ENCODE results near the gene GSDME. TPM values are rescaled to one million over a fixed set of nuclear protein-coding genes. Genes with fewer than 3 reads are reported as not detected.

Gene GSDME
- 15.1 TPM for polyA plus RNA-seq (2013, experiment 1 of 2)
- polyA plus RNA-seq (2013, experiment 2 of 2), result 15.8 TPM

DNA sequence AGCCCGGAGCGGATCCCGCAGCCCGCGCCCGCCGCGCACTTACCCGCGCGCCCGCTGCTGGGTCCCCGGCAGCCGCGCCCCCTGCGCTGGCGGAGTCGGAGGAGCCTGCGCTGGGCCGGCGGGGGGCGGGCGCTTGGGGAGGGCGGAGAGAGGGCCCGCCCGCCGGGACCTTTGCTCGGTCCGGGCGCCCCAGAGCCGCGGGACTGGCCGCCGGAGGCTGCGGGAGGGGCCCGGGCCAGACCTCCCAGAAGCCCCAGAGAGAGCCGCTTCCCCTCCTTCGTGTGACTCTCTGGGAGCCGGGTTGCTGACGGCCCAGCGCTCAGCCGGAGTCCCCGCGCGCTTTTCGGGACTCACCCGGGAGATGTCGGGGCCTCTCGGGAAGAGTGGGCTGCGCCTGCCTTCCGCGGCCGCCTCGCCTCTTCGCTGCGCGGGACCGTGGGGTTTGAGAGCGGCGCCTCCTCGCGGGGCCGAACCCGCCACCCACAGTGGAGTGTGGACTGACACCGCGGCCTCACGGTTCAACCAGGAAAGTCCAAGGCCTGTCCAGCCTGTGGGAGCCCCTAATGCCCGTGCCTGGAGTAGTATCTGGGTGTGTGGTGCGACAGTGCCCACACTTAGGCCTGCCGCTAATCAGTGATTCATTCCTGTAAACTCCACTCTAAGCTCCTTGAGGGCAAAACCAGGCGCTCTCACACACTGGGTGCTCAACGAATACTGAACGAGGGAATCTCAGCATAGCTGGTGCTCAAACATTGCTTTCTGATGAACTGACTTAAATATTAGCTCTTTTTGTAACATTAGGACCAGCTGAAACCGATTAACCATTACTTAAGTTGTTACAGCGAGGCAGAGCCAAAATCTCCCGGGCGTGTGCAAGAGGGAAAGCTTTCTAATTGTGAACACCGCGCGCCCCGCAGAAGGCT, at the start of gene GSDME:
TSS of gene GSDME (minus strand) at position 112 of the 923 bp plus-strand sequence. CDS start 7,690 bp downstream, outside the sequence.
- WGBS, 2 donors (ENCODE audit: extremely low coverage in 2 of 2, insufficient read length in 2 of 2, insufficient replicate concordance in 1 of 2), result no CpG with 5 or more reads among the region's 81 CpGs
- no peaks in the 10 kb centered on the region for H3K9me3 ChIP-seq (replicated peaks in 1 of 2; ENCODE audit: control insufficient read depth in 2 of 2, insufficient read depth in 1 of 2, low read depth in 1 of 2, low read length in 2 of 2)

GRCh38 chr7:24802300-24802699, 45.0 kb upstream of the GSDME start:
- Histone ChIP-seq H3K4ac (ENCODE audit: low read length) (no peak overlapping the region), H3K4me2 (ENCODE audit: insufficient read depth, low read length, poor library complexity, severe bottlenecking) (no peak overlapping the region), H4K8ac (ENCODE audit: low read depth, low read length) (no peak overlapping the region), H3K18ac (ENCODE audit: low read length) (no peak overlapping the region), H3K27ac (replicated peaks; ENCODE audit: low read length) (no peak overlapping the region), H3K36me3 (replicated peaks in 1 of 2; ENCODE audit: control insufficient read depth in 2 of 2, insufficient read depth in 2 of 2, low read length in 2 of 2) (peaks cover 2 to 76% of the 10 kb centered on the region in 2 donors), H2AFZ (ENCODE audit: low read length) (no peak overlapping the region), H3K23ac (ENCODE audit: low read depth, low read length, poor library complexity) (no peak overlapping the region), H2BK120ac (ENCODE audit: low read depth, low read length) (no peak overlapping the region), H4K91ac (ENCODE audit: low read depth, low read length, poor library complexity) (no peak overlapping the region), H3K9ac (ENCODE audit: low read depth, low read length, poor library complexity) (no peak overlapping the region), H2AK5ac (ENCODE audit: low read depth, low read length) (no peak overlapping the region), H3K14ac (ENCODE audit: low read length) (no peak overlapping the region), H3K79me1 (ENCODE audit: low read depth, low read length) (no peaks in the 10 kb centered on the region), H3K27me3 (ENCODE audit: control insufficient read depth in 3 of 3, insufficient read depth in 3 of 3, low read depth in 1 of 3, low read length in 3 of 3) (no peaks in the 10 kb centered on the region), H2BK5ac (ENCODE audit: low read length) (no peak overlapping the region), H2BK12ac (ENCODE audit: low read length) (no peak overlapping the region), H3K9me3 (replicated peaks in 1 of 2; ENCODE audit: control insufficient read depth in 2 of 2, insufficient read depth in 1 of 2, low read depth in 1 of 2, low read length in 2 of 2) (peaks cover 0 to 8% of the 10 kb centered on the region in 2 donors), H2BK15ac (ENCODE audit: low read length) (no peak overlapping the region), H3K4me1 (ENCODE audit: control insufficient read depth in 2 of 2, insufficient read depth in 1 of 2, low read depth in 1 of 2, low read length in 2 of 2) (peaks cover 0 to 11% of the 10 kb centered on the region in 2 donors), H3K4me3 (ENCODE audit: low read length in 2 of 2) (no peak overlapping the region)
- WGBS, 2 donors (ENCODE audit: extremely low coverage in 2 of 2, insufficient read length in 2 of 2, insufficient replicate concordance in 1 of 2), result no CpG with 5 or more reads among the region's 5 CpGs
- DNase-seq (ENCODE audit: low spot score), result no peak

More for the DNA sequence above, at the start of gene GSDME:
- Histone ChIP-seq H3K18ac (ENCODE audit: low read length) (peak within 1 kb of the TSS; percentile 94), H3K23ac (ENCODE audit: low read depth, low read length, poor library complexity) (peak within 1 kb of the TSS; percentile 81), H2BK120ac (ENCODE audit: low read depth, low read length) (no peak within 1 kb of the TSS), H3K4me1 (ENCODE audit: control insufficient read depth in 2 of 2, insufficient read depth in 1 of 2, low read depth in 1 of 2, low read length in 2 of 2) (peaks cover 0 to 4% of the 10 kb centered on the region in 2 donors), H4K91ac (ENCODE audit: low read depth, low read length, poor library complexity) (no peak within 1 kb of the TSS), H3K4ac (ENCODE audit: low read length) (no peak within 1 kb of the TSS), H3K27me3 (ENCODE audit: control insufficient read depth in 3 of 3, insufficient read depth in 3 of 3, low read depth in 1 of 3, low read length in 3 of 3) (peaks cover 0 to 2% (median 0%) of the 10 kb centered on the region in 3 experiments), H3K79me1 (ENCODE audit: low read depth, low read length) (no peaks in the 10 kb centered on the region), H3K27ac (replicated peaks; ENCODE audit: low read length) (peak within 1 kb of the TSS; percentile 48), H2AFZ (ENCODE audit: low read length) (peak within 1 kb of the TSS; percentile 98), H3K9ac (ENCODE audit: low read depth, low read length, poor library complexity) (peak within 1 kb of the TSS; percentile 88), H3K14ac (ENCODE audit: low read length) (no peak within 1 kb of the TSS), H3K4me3 (ENCODE audit: low read length in 2 of 2) (peak within 1 kb of the TSS; percentile 61 to 85), H3K36me3 (replicated peaks in 1 of 2; ENCODE audit: control insufficient read depth in 2 of 2, insufficient read depth in 2 of 2, low read length in 2 of 2) (no peaks in the 10 kb centered on the region), H3K4me2 (ENCODE audit: insufficient read depth, low read length, poor library complexity, severe bottlenecking) (peak within 1 kb of the TSS; percentile 78), H2BK12ac (ENCODE audit: low read length) (no peak within 1 kb of the TSS), H2AK5ac (ENCODE audit: low read depth, low read length) (no peak within 1 kb of the TSS), H2BK5ac (ENCODE audit: low read length) (no peak within 1 kb of the TSS), H4K8ac (ENCODE audit: low read depth, low read length) (peak within 1 kb of the TSS; percentile 52), H2BK15ac (ENCODE audit: low read length) (no peak within 1 kb of the TSS)
- peak; percentile 54 for DNase-seq (ENCODE audit: low spot score)

DNA sequence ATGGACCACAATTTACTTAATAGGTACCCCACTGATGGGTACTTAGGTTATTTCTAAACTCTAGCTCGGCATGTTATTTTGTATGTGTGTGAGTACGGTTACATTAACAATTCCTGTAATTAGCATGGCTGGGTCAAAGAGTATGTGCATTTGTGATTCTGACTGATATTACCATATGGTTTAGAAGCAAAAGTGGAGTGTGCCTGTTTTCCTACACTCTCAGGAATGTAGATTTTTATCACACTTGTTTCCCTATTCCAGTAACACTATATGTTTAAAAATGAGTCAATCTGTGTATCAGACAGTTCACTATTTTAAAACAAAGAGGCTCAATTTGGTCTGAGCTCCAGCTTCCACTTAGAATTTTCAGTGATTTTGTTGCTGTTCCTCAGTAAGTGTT, 44.6 kb upstream of the GSDME start:
- Histone ChIP-seq H3K27ac (replicated peaks; ENCODE audit: low read length) (no peak overlapping the region), H3K4me3 (ENCODE audit: low read length in 2 of 2) (no peak overlapping the region), H2AFZ (ENCODE audit: low read length) (no peak overlapping the region), H4K8ac (ENCODE audit: low read depth, low read length) (no peak overlapping the region), H3K36me3 (replicated peaks in 1 of 2; ENCODE audit: control insufficient read depth in 2 of 2, insufficient read depth in 2 of 2, low read length in 2 of 2) (peaks cover 2 to 78% of the 10 kb centered on the region in 2 donors), H3K4me1 (ENCODE audit: control insufficient read depth in 2 of 2, insufficient read depth in 1 of 2, low read depth in 1 of 2, low read length in 2 of 2) (peaks cover 0 to 11% of the 10 kb centered on the region in 2 donors), H3K4me2 (ENCODE audit: insufficient read depth, low read length, poor library complexity, severe bottlenecking) (no peak overlapping the region), H3K14ac (ENCODE audit: low read length) (no peak overlapping the region), H3K4ac (ENCODE audit: low read length) (no peak overlapping the region), H4K91ac (ENCODE audit: low read depth, low read length, poor library complexity) (no peak overlapping the region), H3K23ac (ENCODE audit: low read depth, low read length, poor library complexity) (no peak overlapping the region), H3K27me3 (ENCODE audit: control insufficient read depth in 3 of 3, insufficient read depth in 3 of 3, low read depth in 1 of 3, low read length in 3 of 3) (no peaks in the 10 kb centered on the region), H2BK5ac (ENCODE audit: low read length) (no peak overlapping the region), H3K9ac (ENCODE audit: low read depth, low read length, poor library complexity) (no peak overlapping the region), H3K18ac (ENCODE audit: low read length) (no peak overlapping the region), H2BK120ac (ENCODE audit: low read depth, low read length) (no peak overlapping the region), H2AK5ac (ENCODE audit: low read depth, low read length) (no peak overlapping the region), H3K79me1 (ENCODE audit: low read depth, low read length) (no peaks in the 10 kb centered on the region), H2BK12ac (ENCODE audit: low read length) (no peak overlapping the region), H3K9me3 (replicated peaks in 1 of 2; ENCODE audit: control insufficient read depth in 2 of 2, insufficient read depth in 1 of 2, low read depth in 1 of 2, low read length in 2 of 2) (peaks cover 0 to 8% of the 10 kb centered on the region in 2 donors), H2BK15ac (ENCODE audit: low read length) (no peak overlapping the region)
- no CpG with 5 or more reads among the region's 2 CpGs for WGBS, 2 donors (ENCODE audit: extremely low coverage in 2 of 2, insufficient read length in 2 of 2, insufficient replicate concordance in 1 of 2)
- no peak for DNase-seq (ENCODE audit: low spot score)

DNA sequence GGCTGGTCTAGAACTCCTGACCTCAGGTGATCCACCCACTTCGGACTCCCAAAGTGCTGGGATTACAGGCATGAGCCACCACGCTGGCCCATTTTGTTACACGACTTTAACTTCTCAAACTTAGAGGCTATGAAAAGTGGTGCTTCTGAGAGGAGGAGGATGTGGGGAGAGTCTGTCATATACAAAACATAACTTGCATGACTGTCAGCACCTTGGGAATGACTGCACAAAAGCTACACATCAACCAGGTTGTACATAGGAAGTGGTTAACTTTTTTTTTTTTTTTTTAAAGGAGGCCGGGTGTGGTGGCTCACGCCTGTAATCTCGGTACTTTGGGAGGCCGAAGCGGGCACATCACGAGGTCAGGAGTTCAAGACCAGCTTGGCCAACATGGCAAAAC, 43.4 kb upstream of the GSDME start:
- Histone ChIP-seq H2BK12ac (ENCODE audit: low read length) (no peak overlapping the region), H3K27me3 (ENCODE audit: control insufficient read depth in 3 of 3, insufficient read depth in 3 of 3, low read depth in 1 of 3, low read length in 3 of 3) (no peaks in the 10 kb centered on the region), H3K18ac (ENCODE audit: low read length) (no peak overlapping the region), H3K79me1 (ENCODE audit: low read depth, low read length) (no peaks in the 10 kb centered on the region), H4K91ac (ENCODE audit: low read depth, low read length, poor library complexity) (no peak overlapping the region), H3K9me3 (replicated peaks in 1 of 2; ENCODE audit: control insufficient read depth in 2 of 2, insufficient read depth in 1 of 2, low read depth in 1 of 2, low read length in 2 of 2) (peaks cover 0 to 8% of the 10 kb centered on the region in 2 donors), H3K4me3 (ENCODE audit: low read length in 2 of 2) (no peak overlapping the region), H3K4ac (ENCODE audit: low read length) (no peak overlapping the region), H2BK15ac (ENCODE audit: low read length) (no peak overlapping the region), H4K8ac (ENCODE audit: low read depth, low read length) (no peak overlapping the region), H2AFZ (ENCODE audit: low read length) (no peak overlapping the region), H3K4me2 (ENCODE audit: insufficient read depth, low read length, poor library complexity, severe bottlenecking) (no peak overlapping the region), H2BK120ac (ENCODE audit: low read depth, low read length) (no peak overlapping the region), H2BK5ac (ENCODE audit: low read length) (no peak overlapping the region), H3K4me1 (ENCODE audit: control insufficient read depth in 2 of 2, insufficient read depth in 1 of 2, low read depth in 1 of 2, low read length in 2 of 2) (peaks cover 0 to 11% of the 10 kb centered on the region in 2 donors), H3K23ac (ENCODE audit: low read depth, low read length, poor library complexity) (no peak overlapping the region), H3K9ac (ENCODE audit: low read depth, low read length, poor library complexity) (no peak overlapping the region), H3K36me3 (replicated peaks in 1 of 2; ENCODE audit: control insufficient read depth in 2 of 2, insufficient read depth in 2 of 2, low read length in 2 of 2) (peaks cover 2 to 78% of the 10 kb centered on the region in 2 donors), H3K14ac (ENCODE audit: low read length) (no peak overlapping the region), H3K27ac (replicated peaks; ENCODE audit: low read length) (no peak overlapping the region), H2AK5ac (ENCODE audit: low read depth, low read length) (no peak overlapping the region)
- no peak for DNase-seq (ENCODE audit: low spot score)
- WGBS, 2 donors (ENCODE audit: extremely low coverage in 2 of 2, insufficient read length in 2 of 2, insufficient replicate concordance in 1 of 2), result no CpG with 5 or more reads among the region's 9 CpGs
